ENCODE measurements around the gene DHX30.
"Not testable (repeated sequence)": the region's sequence is repeated elsewhere in the genome, so short reads cannot be mapped to it uniquely, and the experiment has no call there.

DHX30 gene

DNA sequence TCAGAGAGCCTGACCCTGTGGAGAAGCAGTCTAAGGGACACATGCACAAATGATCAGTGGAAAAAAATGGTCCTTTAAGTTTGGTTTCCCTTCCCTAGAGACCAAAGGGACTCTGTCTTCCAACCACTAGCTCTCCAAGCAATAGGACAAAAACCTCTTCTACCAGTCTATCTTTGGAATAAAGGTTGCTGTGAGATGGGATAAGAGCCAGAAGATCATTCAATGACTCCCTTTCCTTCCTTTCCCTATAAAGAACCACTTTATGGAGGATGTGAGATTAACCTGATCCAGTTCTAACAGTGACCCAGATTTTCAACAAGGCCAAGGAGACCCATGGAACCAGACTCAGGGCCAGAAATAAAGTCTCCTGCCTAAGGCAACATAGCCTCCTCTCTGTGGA, 74.8 kb downstream of the DHX30 start:
- DNase-seq (ENCODE audit: low read depth): no peak

DNA sequence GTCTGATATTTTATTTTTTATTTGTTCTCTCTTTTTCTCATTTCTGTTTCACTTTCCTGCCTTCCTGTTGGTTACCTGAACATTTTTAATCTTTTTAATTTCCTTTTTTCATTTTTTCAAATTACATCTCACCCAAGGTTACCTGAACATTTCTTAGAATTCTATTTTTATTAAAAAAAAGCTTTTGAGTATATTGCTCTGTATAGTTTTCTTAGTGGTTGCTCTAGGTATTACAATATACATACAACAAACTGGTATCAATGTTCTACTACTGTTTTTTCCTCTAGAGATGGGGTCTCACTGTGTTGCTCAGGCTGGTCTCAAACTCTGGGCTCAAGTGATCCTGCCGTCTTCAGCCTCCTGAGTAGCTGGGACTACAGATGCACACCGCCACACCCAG, 79.4 kb downstream of the DHX30 start:
- DNase-seq (ENCODE audit: low read depth): no peak

- DNase-seq (ENCODE audit: low read depth): no peak
Observed at GRCh38 chr3:47884603-47885002, 81.7 kb downstream of the DHX30 start.

DNA sequence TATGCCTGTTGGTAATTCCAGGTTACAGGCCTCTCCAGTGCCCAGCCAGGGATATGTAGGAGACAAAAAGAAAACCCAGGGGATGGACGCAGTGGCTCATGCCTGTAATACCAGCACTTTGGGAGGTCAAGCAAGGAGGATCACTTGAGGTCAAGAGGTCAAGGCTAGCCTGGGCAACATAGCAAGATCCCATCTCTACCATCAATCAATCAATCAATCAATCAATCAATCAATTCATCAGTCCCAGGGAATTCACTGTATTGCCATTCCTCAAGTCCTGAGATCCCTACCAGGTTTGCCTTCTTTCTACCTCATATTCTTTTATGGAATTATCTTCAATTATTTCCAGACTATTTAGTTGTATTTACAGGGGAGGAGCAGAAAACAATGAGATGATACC, 82.2 kb downstream of the DHX30 start:
- no peak for DNase-seq (ENCODE audit: low read depth)

DNA sequence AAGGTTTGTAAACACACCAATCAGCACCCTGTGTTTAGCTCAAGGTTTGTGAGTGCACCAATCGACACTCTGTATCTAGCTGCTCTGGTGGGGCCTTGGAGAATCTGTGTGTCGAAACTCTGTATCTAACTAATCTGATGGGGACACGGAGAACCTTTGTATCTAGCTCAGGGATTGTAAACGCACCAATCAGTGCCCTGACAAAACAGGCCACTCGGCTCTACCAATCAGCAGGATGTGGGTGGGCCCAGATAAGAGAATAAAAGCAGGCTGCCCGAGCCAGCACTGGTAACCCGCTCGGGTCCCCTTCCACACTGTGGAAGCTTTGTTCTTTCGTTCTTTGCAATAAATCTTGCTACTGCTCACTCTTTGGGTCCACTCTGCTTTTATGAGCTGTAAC, 85.1 kb downstream of the DHX30 start:
- not testable (repeated sequence) for DNase-seq (ENCODE audit: low read depth)

GRCh38 chr3:47888986-47889757, 86.2 kb downstream of the DHX30 start:
- no peak for DNase-seq (ENCODE audit: low read depth)

- no peak for DNase-seq (ENCODE audit: low read depth)
Observed at GRCh38 chr3:47890126-47890827, 87.3 kb downstream of the DHX30 start.

DNA sequence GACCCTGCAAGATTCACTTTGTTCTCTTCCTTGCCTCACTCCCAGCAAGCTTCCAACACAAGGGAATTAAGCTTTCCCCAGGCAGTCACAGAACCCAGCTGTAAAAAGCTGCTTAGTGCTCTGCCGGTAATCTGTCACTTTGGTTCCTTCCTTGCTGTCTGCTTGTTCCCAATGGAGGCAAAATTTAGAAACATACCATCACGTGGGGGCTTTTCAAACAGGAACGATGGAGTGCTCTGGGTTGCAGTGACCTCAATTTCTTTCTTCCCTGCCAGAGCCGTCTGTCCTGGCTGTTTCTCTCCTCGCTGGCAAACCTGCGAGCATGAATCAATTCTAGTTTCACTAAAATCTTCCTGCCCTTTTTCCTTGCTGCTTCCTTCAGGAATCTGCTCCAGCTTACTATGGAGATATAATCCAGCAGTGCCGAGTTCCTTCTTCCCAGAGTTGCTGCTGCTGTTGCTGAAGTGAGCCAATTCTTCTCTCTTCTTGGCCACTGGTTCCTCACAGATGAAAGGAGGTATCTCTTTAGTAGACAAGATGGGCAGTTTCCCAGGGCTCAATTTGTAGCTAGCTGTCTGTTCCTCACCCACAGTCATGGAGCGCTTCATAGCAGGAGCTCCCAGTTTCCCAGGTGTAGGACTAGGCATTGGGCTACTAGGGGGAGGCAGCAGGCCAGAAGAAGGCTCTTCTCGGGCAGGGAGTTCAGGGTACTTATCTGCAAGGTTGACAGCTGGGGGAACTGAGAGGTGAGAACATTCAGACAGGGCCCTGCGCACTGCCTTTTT, 88.1 kb downstream of the DHX30 start:
- DNase-seq (ENCODE audit: low read depth): no peak

GRCh38 chr3:47891613-47892005, 88.7 kb downstream of the DHX30 start:
- DNase-seq (ENCODE audit: low read depth): no peak

- no peak for DNase-seq (ENCODE audit: low read depth)
Observed at GRCh38 chr3:47892286-47893040, 89.5 kb downstream of the DHX30 start.

DNA sequence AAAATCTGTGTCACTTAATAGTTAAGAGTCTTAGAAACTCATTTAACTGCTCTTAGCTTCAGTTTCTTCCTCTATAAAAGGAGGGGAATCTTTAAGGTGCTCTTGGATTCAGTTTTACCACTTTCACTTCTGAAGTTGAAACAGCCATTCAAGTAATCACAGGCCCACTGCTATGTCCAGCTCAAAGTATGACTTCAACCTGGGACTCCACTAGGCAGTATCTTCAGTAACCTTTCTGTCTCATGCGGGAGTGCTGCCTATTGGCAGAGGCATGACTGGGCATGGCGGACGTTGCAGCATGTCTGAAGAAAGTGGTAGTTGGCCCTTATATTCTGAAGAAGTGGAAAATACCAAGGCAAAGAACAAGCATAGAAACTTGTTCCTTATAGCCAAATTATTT, 92.3 kb downstream of the DHX30 start:
- no peak for DNase-seq (ENCODE audit: low read depth)

DNA sequence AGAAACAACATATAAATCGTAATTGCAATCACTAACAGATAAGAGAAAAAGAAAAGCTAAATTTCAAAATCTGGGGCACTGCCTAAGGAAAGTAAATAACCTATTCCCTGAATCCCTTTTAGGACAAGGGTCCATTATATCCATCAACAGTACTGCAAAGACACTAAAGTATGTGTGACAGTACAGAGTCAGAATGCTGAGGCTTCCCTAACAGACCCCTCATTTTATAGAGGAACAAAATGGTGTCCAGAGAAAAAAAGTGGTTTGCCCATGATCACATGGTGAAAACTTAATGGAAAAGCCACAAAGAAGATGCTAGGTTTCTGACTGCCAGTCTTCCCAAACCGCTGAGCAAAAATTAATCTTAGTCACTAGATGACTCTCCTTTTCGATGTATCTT, 93.8 kb downstream of the DHX30 start:
- no peak for DNase-seq (ENCODE audit: low read depth)

DNA sequence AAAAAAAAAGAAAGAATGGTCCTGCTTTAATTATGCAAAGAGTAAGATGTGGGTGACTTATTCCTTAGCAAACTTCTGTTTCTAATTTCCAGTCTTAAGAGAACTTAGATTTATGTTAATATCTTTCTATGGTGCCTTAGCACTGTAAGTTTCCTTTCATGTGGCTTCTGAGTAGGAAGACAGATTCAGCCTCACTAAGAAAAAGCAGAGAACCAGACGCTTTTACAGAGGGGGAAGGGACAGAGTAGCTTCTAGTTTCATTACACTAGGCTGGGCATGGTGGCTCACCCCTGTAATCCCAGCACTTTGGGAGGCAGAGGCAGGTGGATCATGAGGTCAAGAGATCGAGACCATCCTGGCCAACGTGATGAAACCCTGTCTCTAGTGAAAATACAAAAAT, 95.0 kb downstream of the DHX30 start:
- DNase-seq (ENCODE audit: low read depth): no peak

GRCh38 chr3:47899495-47900108, 96.7 kb downstream of the DHX30 start:
- DNase-seq (ENCODE audit: low read depth): no peak
